NCI-H128 (cell line): ENCODE data around the gene CDS2.
A peak's percentile ranks its signal among the peaks of the same experiment; 100 is the strongest.

Source experiments
- DNase-seq: peaks from one replicate; lab custom pipeline; 2025; ENCODE audit not compliant: unreplicated experiment; lab: John Stamatoyannopoulos, UW

Gene CDS2

DNA sequence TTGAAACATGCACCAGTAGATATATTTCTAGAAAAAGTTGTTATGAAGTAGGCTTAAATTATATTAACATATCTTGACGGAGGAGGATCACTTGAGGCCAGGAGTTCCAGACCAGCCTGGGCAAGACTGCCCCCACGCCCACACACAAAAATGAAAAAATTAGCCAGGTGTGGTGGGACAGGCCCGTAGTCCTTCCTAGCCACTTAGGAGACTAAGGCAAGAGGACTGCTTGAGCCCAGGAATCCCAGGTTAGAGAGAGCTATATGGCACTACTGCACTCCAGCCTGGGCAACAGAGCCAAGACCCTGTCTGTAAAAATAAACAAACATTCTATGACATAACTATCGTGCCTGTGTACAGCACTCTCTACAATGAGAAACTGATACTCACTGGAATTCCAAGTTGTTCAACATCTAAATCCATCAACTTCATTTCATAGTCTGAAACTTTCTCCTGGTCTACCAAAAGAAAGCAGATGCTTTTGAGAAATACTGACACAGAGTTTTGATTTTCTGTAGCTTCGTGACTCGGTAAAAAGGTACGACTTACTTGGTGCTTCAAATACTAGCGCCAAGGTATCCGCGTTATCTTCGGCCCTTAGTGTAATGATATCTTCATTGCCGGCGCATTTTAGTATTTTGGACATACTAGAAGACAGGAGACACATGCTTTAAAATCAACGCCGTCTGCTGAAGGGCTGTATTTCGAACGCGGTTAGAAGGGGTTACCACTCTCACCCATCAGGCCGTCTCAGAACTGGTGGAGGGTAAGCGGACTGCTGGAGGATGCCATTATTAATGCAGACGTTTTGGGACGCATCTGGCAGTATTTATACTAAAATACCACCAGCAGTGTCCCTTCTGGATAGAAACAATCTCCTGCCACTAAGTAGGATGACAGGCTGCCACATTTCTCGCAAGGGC lies 8.3 kb upstream of the CDS2 start:
- no peak for DNase-seq

GRCh38 chr20:5119143-5119434 lies 7.7 kb upstream of the CDS2 start:
- DNase-seq: no peak

- peak; percentile 96 for DNase-seq
Measured at GRCh38 chr20:5119435-5120184, 7.2 kb upstream of the CDS2 start, which contains the start of gene PCNA. Gene PCNA, minus strand, starts transcription at chr20:5119958. Its CDS starts 160 bp downstream, at chr20:5119798.

DNA sequence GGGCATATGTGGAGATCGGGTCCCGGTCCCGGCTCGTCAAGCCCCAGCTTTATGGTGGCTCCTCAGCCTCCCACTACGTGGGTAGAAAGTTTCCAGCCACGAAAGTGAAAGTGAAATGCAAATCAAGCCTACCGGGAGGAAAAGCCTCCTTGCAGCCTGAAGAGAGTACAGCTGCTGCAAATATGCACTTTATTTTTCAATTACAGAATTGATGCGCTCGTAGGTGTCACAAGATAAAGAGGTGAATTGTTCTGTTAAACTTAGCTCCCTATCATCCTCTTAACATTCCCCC lies 6.7 kb upstream of the CDS2 start:
- no peak for DNase-seq

- no peak for DNase-seq
Measured at GRCh38 chr20:5122873-5123260, 3.9 kb upstream of the CDS2 start.

- DNase-seq: peak; percentile 31
Measured at GRCh38 chr20:5127204-5127858, 523 bp downstream of the CDS2 start.

GRCh38 chr20:5127859-5128424 lies 1.1 kb downstream of the CDS2 start:
- DNase-seq: no peak

DNA sequence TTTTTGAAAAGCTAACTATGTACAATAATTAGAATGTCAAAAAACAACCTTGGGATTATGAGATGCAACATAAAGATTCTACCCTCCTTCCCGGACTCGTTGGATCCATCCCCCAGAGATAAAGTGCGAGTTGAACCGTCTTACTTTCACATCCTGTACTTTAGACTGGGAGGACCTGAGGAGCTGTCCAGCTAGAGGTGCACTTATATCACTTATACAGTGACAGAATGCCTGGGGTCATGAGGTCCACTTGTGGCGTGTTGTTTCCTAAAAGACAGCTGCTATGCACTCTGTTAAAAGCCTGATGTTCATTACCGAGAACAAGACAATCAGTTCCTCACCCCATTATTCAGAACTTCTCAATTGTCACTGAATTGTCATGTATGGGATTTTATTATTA lies 2.1 kb downstream of the CDS2 start:
- no peak for DNase-seq

DNA sequence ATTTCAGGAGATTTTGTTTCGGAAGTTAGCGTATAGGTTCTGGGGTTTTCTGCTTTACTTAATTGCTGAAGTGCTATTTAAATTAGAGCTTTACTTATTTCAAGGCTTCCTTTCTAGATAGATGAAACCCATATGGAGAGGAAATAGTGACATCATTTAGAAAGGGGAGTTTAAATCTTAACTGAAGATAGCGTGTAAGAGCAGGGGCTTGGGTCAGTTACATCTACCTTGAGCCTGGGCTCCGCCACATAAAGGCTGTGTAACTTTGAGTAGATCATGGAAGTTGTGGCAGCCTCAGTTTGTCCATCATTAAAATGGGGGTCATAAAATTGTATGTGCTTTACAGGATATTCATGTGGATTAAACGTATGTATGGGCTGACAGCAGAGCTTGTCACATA lies 4.7 kb downstream of the CDS2 start:
- DNase-seq: no peak

GRCh38 chr20:5133998-5134397 lies 7.2 kb downstream of the CDS2 start:
- DNase-seq: no peak

DNA sequence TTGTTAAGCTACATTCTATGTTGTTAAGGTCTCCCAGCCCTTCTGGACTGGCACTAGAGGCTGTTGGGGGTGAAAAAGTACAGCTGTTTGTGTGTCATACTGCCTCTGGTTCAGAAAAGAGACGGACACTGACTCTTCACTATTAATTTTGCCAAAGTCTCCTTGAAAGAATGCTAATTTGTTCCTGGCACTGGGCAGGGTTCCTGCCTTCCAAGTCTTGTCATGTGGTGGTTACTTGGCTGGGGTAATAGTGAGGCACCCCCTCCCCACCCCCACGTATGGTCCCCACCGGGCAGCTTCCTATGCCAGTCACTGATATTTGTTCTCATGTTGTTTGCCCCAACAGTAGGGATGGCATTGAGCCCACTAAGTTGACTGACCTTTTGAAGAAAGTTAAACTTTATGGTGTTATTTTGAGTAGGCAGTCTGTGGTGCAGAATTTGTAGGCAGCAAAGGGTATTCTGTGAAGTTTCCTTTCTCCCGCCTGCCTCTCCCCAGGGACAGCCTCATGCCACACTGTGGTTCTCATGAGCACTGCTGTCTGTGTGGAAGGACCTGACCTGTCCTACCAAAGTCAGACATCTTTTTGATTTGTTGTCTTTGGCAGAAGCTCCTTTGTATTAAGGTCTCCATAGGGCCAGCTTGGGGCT lies 8.7 kb downstream of the CDS2 start:
- no peak for DNase-seq

- DNase-seq: no peak
Measured at GRCh38 chr20:5136096-5136495, 9.3 kb downstream of the CDS2 start.

- DNase-seq: no peak
Measured at GRCh38 chr20:5140195-5140594, 13.4 kb downstream of the CDS2 start.

DNA sequence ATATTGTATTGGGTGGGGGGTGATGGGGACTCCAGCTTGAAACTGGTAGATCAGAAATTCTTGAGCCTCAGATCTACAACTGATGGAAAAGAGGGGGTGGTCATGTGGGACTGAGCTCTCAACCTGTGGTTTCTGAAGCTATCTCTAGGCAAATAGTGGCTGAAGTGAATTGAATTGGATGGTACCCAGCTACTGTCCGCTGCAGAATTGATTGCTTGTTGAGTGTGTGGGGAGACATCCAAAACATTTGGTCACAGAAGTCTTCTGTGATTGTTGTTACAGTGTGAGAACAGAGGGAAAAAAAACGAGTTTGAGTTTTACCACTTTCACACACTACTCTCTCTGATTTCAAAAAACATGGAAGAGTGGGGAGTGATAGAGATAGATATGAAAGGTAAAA lies 14.8 kb downstream of the CDS2 start:
- DNase-seq: no peak

GRCh38 chr20:5143851-5144250 lies 17.0 kb downstream of the CDS2 start:
- DNase-seq: no peak

DNA sequence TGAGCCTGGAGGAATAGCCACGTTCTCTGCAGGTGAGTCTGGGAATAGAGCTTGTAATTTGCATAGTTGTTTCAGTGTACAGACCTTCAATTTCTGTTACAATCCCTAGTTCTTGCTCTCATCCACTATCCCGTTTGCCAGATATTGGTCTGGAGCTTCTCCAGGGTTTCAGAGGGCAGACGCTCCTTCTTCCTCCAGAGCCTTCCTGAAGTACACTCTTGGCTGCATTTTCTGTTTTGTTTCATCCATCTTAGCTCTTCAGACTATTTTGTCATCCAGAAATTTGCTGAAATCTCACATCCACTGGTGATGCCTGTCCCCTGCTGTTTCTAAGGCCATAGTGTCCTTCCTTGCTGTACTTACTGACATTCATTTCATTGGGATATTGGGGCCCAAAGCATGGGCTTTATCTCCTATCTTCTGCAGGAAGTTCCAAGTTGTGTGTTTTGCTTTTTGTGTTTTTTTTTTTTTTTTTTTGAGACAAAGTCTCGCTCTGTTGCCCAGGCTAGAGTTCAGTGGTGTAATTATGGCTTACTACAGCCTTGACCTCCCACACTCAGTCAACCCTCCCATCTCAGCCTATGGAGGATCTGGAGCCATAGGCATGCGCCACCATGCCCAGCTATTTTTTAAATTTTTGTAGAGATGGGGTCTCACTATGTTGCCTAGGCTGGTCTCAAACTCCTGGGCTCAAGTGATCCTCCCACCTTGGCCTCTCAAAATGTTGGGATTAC lies 18.7 kb downstream of the CDS2 start:
- no peak for DNase-seq

- no peak for DNase-seq
Measured at GRCh38 chr20:5146099-5146668, 19.4 kb downstream of the CDS2 start.

GRCh38 chr20:5146871-5147592 lies 20.2 kb downstream of the CDS2 start:
- no peak for DNase-seq

GRCh38 chr20:5148581-5148980 lies 21.8 kb downstream of the CDS2 start:
- DNase-seq: no peak

DNA sequence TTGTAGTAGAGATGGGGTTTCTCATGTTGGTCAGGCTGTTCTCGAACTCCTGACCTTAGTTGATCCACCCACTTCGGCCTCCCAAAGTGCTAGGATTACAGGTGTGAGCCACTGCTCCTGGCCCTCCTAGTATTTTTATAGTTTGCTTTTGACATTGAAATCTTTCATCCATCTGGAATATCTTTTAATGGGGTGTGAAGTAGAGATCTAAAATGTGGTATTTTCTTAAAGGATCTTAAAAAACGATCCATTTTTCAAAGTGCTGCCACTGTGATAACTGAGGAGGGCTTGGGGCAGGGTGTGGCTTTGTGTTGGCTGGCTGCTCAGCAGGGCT lies 23.1 kb downstream of the CDS2 start:
- DNase-seq: no peak
